HEK293 (cell line): ENCODE results near the gene CDS1.

ENCODE experiments used
- GLIS1 ChIP-seq: fragments of 450-650 bp; formaldehyde crosslinking; IDR thresholded peaks from 2 replicates; pipeline ENCODE4 v1.5.1; 2016; ENCODE audit warnings: missing biosample characterization, missing genetic modification characterization
- GLIS2 ChIP-seq: fragments of 450-650 bp; formaldehyde crosslinking; IDR thresholded peaks from 2 replicates; pipeline ENCODE4 v1.5.1; 2016; ENCODE audit warnings: missing biosample characterization, missing genetic modification characterization
- HOXC10 ChIP-seq: sonication (generic); formaldehyde crosslinking; IDR thresholded peaks from 2 replicates; pipeline ENCODE4 v1.8.1; 2023; ENCODE audit warnings: mild to moderate bottlenecking, missing genetic modification reagents
- IKZF3 ChIP-seq: fragments of 450-650 bp; IDR thresholded peaks from 2 replicates; pipeline ENCODE4 v1.5.0; 2018; ENCODE audit warnings: missing biosample characterization, mild to moderate bottlenecking, missing genetic modification characterization, moderate library complexity
- MEIS1 ChIP-seq: sonication (generic); formaldehyde crosslinking; IDR thresholded peaks from 2 replicates; pipeline ENCODE4 v1.8.1; 2022; ENCODE audit warnings: missing genetic modification reagents, mild to moderate bottlenecking, borderline replicate concordance
- PATZ1 ChIP-seq: fragments of 450-650 bp; formaldehyde crosslinking; IDR thresholded peaks from 2 replicates; pipeline ENCODE4 v1.5.1; 2016; ENCODE audit warnings: missing biosample characterization, missing genetic modification characterization
- REPIN1 ChIP-seq: fragments of 450-650 bp; formaldehyde crosslinking; IDR thresholded peaks from 2 replicates; pipeline ENCODE4 v1.5.1; 2017; ENCODE audit warnings: missing biosample characterization, missing genetic modification characterization, low read depth
- SP2 ChIP-seq: fragments of 450-650 bp; formaldehyde crosslinking; IDR thresholded peaks from 2 replicates; pipeline ENCODE4 v1.5.1; 2016; ENCODE audit warnings: missing biosample characterization, missing genetic modification characterization
- ZBTB21 ChIP-seq: fragments of 450-650 bp; formaldehyde crosslinking; IDR thresholded peaks from 2 replicates; pipeline ENCODE4 v1.5.1; 2017; ENCODE audit warnings: missing biosample characterization, missing genetic modification characterization
- ZBTB6 ChIP-seq: fragments of 450-650 bp; formaldehyde crosslinking; IDR thresholded peaks from 2 replicates; pipeline ENCODE4 v1.5.1; 2017; ENCODE audit warnings: missing biosample characterization, missing genetic modification characterization
- ZEB2 ChIP-seq: fragments of 450-650 bp; formaldehyde crosslinking; IDR thresholded peaks from 2 replicates; pipeline ENCODE4 v1.5.1; 2016; ENCODE audit warnings: missing biosample characterization, missing genetic modification characterization
- ZFP69B ChIP-seq: fragments of 450-650 bp; formaldehyde crosslinking; IDR thresholded peaks from 2 replicates; pipeline ENCODE4 v1.5.1; 2016; ENCODE audit warnings: missing biosample characterization, missing genetic modification characterization
- ZNF184 ChIP-seq: fragments of 450-650 bp; IDR thresholded peaks from 2 replicates; pipeline ENCODE4 v1.5.1; 2018; ENCODE audit warnings: missing biosample characterization, mild to moderate bottlenecking, missing genetic modification characterization
- ZNF350 ChIP-seq: fragments of 450-650 bp; formaldehyde crosslinking; IDR thresholded peaks from 2 replicates; pipeline ENCODE4 v1.5.0; 2017; ENCODE audit warnings: missing biosample characterization, mild to moderate bottlenecking, missing genetic modification characterization
- ZNF362 ChIP-seq: fragments of 450-650 bp; formaldehyde crosslinking; IDR thresholded peaks from 2 replicates; pipeline ENCODE4 v1.5.1; 2016; ENCODE audit warnings: missing biosample characterization, missing genetic modification characterization
- ZNF366 ChIP-seq: fragments of 450-650 bp; formaldehyde crosslinking; conservative IDR thresholded peaks from 2 replicates; pipeline ENCODE4 v1.5.1; 2016; ENCODE audit warnings: missing biosample characterization, missing genetic modification characterization
- ZNF449 ChIP-seq: fragments of 450-650 bp; formaldehyde crosslinking; IDR thresholded peaks from 2 replicates; pipeline ENCODE4 v1.5.1; 2017; ENCODE audit warnings: missing biosample characterization, mild to moderate bottlenecking, missing genetic modification characterization, moderate library complexity
- ZNF473 ChIP-seq: fragments of 450-650 bp; formaldehyde crosslinking; IDR thresholded peaks from 2 replicates; pipeline ENCODE4 v1.5.1; 2017; ENCODE audit warnings: missing biosample characterization, missing genetic modification characterization
- ZNF48 ChIP-seq: fragments of 450-650 bp; formaldehyde crosslinking; IDR thresholded peaks from 2 replicates; pipeline ENCODE4 v1.5.1; 2016; ENCODE audit warnings: missing biosample characterization, missing genetic modification characterization
- ZNF501 ChIP-seq: fragments of 450-650 bp; formaldehyde crosslinking; IDR thresholded peaks from 2 replicates; pipeline ENCODE4 v1.5.1; 2016; ENCODE audit warnings: missing biosample characterization, missing genetic modification characterization
- ZNF530 ChIP-seq: fragments of 450-650 bp; formaldehyde crosslinking; IDR thresholded peaks from 2 replicates; pipeline ENCODE4 v1.5.1; 2016; ENCODE audit warnings: low read depth, missing biosample characterization, missing genetic modification characterization
- ZNF548 ChIP-seq: fragments of 450-650 bp; formaldehyde crosslinking; IDR thresholded peaks from 2 replicates; pipeline ENCODE4 v1.5.1; 2016; ENCODE audit warnings: missing biosample characterization, missing genetic modification characterization
- ZNF600 ChIP-seq: fragments of 450-650 bp; formaldehyde crosslinking; IDR thresholded peaks from 2 replicates; pipeline ENCODE4 v1.5.1; 2016; ENCODE audit warnings: missing biosample characterization, missing genetic modification characterization
- ZNF658 ChIP-seq: fragments of 450-650 bp; formaldehyde crosslinking; IDR thresholded peaks from 2 replicates; pipeline ENCODE4; 2016; ENCODE audit warnings: missing biosample characterization, missing genetic modification characterization
- ZNF692 ChIP-seq: fragments of 450-650 bp; formaldehyde crosslinking; IDR thresholded peaks from 2 replicates; pipeline ENCODE4 v1.5.1; 2016; ENCODE audit warnings: missing biosample characterization, missing genetic modification characterization
- ZNF704 ChIP-seq: fragments of 450-650 bp; formaldehyde crosslinking; IDR thresholded peaks from 2 replicates; pipeline ENCODE4 v1.5.1; 2016; ENCODE audit warnings: missing biosample characterization, missing genetic modification characterization
- ZSCAN23 ChIP-seq: fragments of 450-650 bp; formaldehyde crosslinking; IDR thresholded peaks from 2 replicates; pipeline ENCODE4 v1.5.1; 2016; ENCODE audit warnings: missing biosample characterization, missing genetic modification characterization
- ZSCAN5A ChIP-seq: fragments of 450-650 bp; formaldehyde crosslinking; IDR thresholded peaks from 2 replicates; pipeline ENCODE4 v1.5.1; 2016; ENCODE audit warnings: missing biosample characterization, missing genetic modification characterization

CDS1 gene

GRCh38 chr4:84582988-84583875 lies at the start of gene CDS1 (continued):
- no peak for TF ChIP-seq MEIS1 (CRISPR knock-in tag)
- peak; percentile 21 for TF ChIP-seq SP2
- TF ChIP-seq ZSCAN5A (tag by site-specific recombination): no peak
- peak; percentile 74; the same call in 1 of the 2 replicates for TF ChIP-seq ZNF692 (tag by site-specific recombination)
- TF ChIP-seq ZNF501 (tag by site-specific recombination): peak; percentile 30; the same call in 1 of the 2 replicates
- no peak for TF ChIP-seq ZNF548 (tag by site-specific recombination)
- TF ChIP-seq REPIN1 (tag by site-specific recombination): no peak
- TF ChIP-seq ZBTB21 (tag by site-specific recombination): no peak
- TF ChIP-seq ZSCAN23: no peak
- no peak for TF ChIP-seq ZNF658
- no peak for TF ChIP-seq PATZ1 (tag by site-specific recombination)
- TF ChIP-seq ZNF362 (tag by site-specific recombination): no peak
- no peak for TF ChIP-seq ZNF350 (tag by site-specific recombination)
- peak; percentile 67 for TF ChIP-seq ZFP69B (tag by site-specific recombination)
- TF ChIP-seq ZNF473 (tag by site-specific recombination): no peak
- peak; percentile 83 for TF ChIP-seq ZBTB6 (tag by site-specific recombination)
- 0 out of 2 replicates have a peak, but pooled peaks have one; percentile 43 for TF ChIP-seq IKZF3 (tag by site-specific recombination)
- TF ChIP-seq ZNF184 (tag by site-specific recombination): no peak
- peak; percentile 20; the same call in 1 of the 2 replicates for TF ChIP-seq ZEB2 (tag by site-specific recombination)
- peak; percentile 55 for TF ChIP-seq GLIS2 (tag by site-specific recombination)
- TF ChIP-seq ZNF530: no peak
- TF ChIP-seq ZNF600 (tag by site-specific recombination): 0 out of 2 replicates have a peak, but pooled peaks have one; percentile 14
- TF ChIP-seq ZNF366 (tag by site-specific recombination): no peak
- TF ChIP-seq ZNF704 (tag by site-specific recombination): no peak
- no peak for TF ChIP-seq ZNF449 (tag by site-specific recombination)
- 0 out of 2 replicates have a peak, but pooled peaks have one; percentile 12 for TF ChIP-seq GLIS1 (tag by site-specific recombination)
- no peak for TF ChIP-seq HOXC10
- no peak for TF ChIP-seq ZNF48 (tag by site-specific recombination)
- TF ChIP-seq, all 188 proteins: peak for 21
